Activated T-helper 2 cell treated with anti-CD3 and anti-CD28 coated beads, Interferon-gamma antibody, Interleukin-2, Interleukin-4, amounts not matched to agents 10 μg/mL and 5 μg/mL and 100 μg/mL, durations not matched to agents 14 hours and 24 hours and 36 hours (primary cell): ENCODE measurements around the gene TSPAN14. TPM values are rescaled to one million over a fixed set of nuclear protein-coding genes. Genes with fewer than 3 reads are reported as not detected.

Experiments
- total RNA-seq: library from RNA; stranded (reverse); gene quantifications from 2 replicates; pipeline ENCODE4 v1.2.3, GENCODE V29; 2022

Gene TSPAN14
- total RNA-seq, 1 donor from 2014 or later, result 45.4 TPM

Other genes starting within 250 kb of the TSPAN14 start
- 251 and 264 TPM in 2 replicates for gene ANXA11, start 248.8 kb upstream of the TSPAN14 start, total RNA-seq
- not detected in 2 replicates for gene MAT1A, start 164.7 kb upstream of the TSPAN14 start, total RNA-seq
- not detected in 2 replicates for gene DYDC1, start 97.6 kb upstream of the TSPAN14 start, total RNA-seq
- not detected in 2 replicates for gene DYDC2, start 97.5 kb upstream of the TSPAN14 start, total RNA-seq
- gene PRXL2A, start 45.8 kb upstream of the TSPAN14 start, total RNA-seq, result 18.4 and 19.6 TPM in 2 replicates
- 0.05 TPM in 1 of 2 replicates, not detected in the other for gene SH2D4B, start 83.6 kb downstream of the TSPAN14 start, total RNA-seq